ENCODE results near the gene CLRN3.

The CLRN3 gene

DNA sequence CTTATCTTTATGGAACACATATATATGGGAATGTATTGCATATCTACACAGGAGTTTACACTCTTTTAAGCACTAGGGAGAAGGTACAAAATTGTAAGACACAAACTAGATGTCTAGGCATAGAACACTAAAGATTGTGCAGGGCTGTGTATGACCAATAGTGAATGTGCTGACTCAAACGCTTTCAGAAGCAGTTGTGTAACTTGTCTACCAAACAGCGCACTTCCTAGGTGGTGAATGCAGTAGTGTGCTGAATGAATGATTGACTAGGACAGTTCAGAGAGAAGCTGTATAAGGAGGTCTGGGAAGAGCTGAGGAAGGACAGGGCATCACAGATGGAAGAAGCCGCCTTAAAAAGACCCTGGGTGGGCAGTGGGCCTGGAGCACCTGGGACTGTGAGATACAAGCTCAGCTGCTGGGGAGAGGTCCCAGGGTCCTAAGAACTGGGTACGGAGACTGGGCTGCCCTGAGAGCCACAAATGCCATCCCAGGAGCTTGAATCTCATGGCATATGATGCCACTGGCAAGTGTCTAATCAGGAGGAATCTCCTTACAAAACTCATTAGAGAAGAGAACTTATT is 14.2 kb downstream of the CLRN3 start:
- no peak for DNase-seq
- H3K27me3 ChIP-seq (ENCODE audit: insufficient read depth, low read length), result no peaks in the 10 kb centered on the region
- no peak overlapping the region for H3K27ac ChIP-seq (ENCODE audit: low read depth, low read length)
- no peak overlapping the region for H3K4me2 ChIP-seq (ENCODE audit: low read length)
- no peak overlapping the region for H3K23ac ChIP-seq (ENCODE audit: low read length)
- no peak overlapping the region for H2BK120ac ChIP-seq (ENCODE audit: insufficient read depth, low read length, poor library complexity)
- no peak overlapping the region for H2BK12ac ChIP-seq (ENCODE audit: low read length)
- H3K4me1 ChIP-seq (ENCODE audit: control insufficient read depth in 1 of 2, insufficient read depth in 2 of 2, low read length in 2 of 2), result peaks cover 4 to 8% of the 10 kb centered on the region in 2 experiments
- H2BK5ac ChIP-seq (ENCODE audit: low read depth, low read length, poor library complexity), result no peak overlapping the region
- no peak overlapping the region for H2AFZ ChIP-seq (ENCODE audit: insufficient read depth, low read length, poor library complexity)
- no peak overlapping the region for H3K9ac ChIP-seq (ENCODE audit: low read length)
- H4K91ac ChIP-seq (ENCODE audit: low read depth, low read length), result no peak overlapping the region
- H3K9me3 ChIP-seq (ENCODE audit: insufficient read depth, low read depth, low read length), result no peaks in the 10 kb centered on the region
- WGBS (ENCODE audit: extremely low coverage, insufficient coverage, insufficient read length), result no CpG with 5 or more reads among the region's 4 CpGs
- no peak overlapping the region for H2AK5ac ChIP-seq (ENCODE audit: low read length)
- H3K4ac ChIP-seq (ENCODE audit: low read depth, low read length), result no peak overlapping the region
- no peak overlapping the region for H3K18ac ChIP-seq (ENCODE audit: low read length)
- no peaks in the 10 kb centered on the region for H3K79me1 ChIP-seq (ENCODE audit: low read length)
- H3K36me3 ChIP-seq (ENCODE audit: control insufficient read depth in 1 of 2, insufficient read depth in 2 of 2, low read length in 2 of 2), result no peaks in the 10 kb centered on the region
- H3K14ac ChIP-seq (ENCODE audit: low read length), result no peak overlapping the region
- H3K79me2 ChIP-seq (ENCODE audit: control insufficient read depth, insufficient read depth, low read length, poor library complexity), result no peaks in the 10 kb centered on the region
- H3K4me3 ChIP-seq (ENCODE audit: low read depth, low read length), result no peak overlapping the region
- no peak overlapping the region for H4K12ac ChIP-seq (ENCODE audit: low read depth, low read length)
- H4K8ac ChIP-seq (ENCODE audit: low read depth, low read length), result no peak overlapping the region

DNA sequence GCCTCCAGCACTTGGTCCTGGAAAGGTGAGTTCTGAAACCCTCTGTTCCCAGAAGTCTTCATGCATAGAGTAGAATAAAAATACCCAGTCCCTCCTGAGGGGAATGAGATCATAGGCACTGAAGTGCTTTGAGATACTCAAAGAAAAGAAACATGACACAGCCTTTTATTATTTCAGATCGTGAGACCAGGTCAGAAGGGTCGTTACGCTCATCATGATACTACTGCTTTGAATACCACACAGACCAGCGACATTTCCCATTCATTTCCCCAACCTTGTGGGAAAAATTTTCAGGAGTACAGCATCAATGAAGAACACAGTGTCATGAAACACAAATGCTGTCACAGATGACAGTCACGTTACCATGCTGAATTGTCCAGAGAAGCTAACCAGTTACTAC is 15.0 kb downstream of the CLRN3 start:
- Histone ChIP-seq H3K9me3 (ENCODE audit: insufficient read depth, low read depth, low read length) (no peaks in the 10 kb centered on the region), H3K4me1 (ENCODE audit: control insufficient read depth in 1 of 2, insufficient read depth in 2 of 2, low read length in 2 of 2) (peaks cover 4 to 8% of the 10 kb centered on the region in 2 experiments), H4K12ac (ENCODE audit: low read depth, low read length) (no peak overlapping the region), H3K27me3 (ENCODE audit: insufficient read depth, low read length) (no peaks in the 10 kb centered on the region), H2AK5ac (ENCODE audit: low read length) (no peak overlapping the region), H3K18ac (ENCODE audit: low read length) (no peak overlapping the region), H3K14ac (ENCODE audit: low read length) (no peak overlapping the region), H3K79me2 (ENCODE audit: control insufficient read depth, insufficient read depth, low read length, poor library complexity) (no peaks in the 10 kb centered on the region), H3K79me1 (ENCODE audit: low read length) (no peaks in the 10 kb centered on the region), H3K27ac (ENCODE audit: low read depth, low read length) (no peak overlapping the region), H3K4ac (ENCODE audit: low read depth, low read length) (no peak overlapping the region), H2AFZ (ENCODE audit: insufficient read depth, low read length, poor library complexity) (no peak overlapping the region), H3K4me2 (ENCODE audit: low read length) (no peak overlapping the region), H4K91ac (ENCODE audit: low read depth, low read length) (no peak overlapping the region), H2BK120ac (ENCODE audit: insufficient read depth, low read length, poor library complexity) (no peak overlapping the region), H3K36me3 (ENCODE audit: control insufficient read depth in 1 of 2, insufficient read depth in 2 of 2, low read length in 2 of 2) (no peaks in the 10 kb centered on the region), H2BK12ac (ENCODE audit: low read length) (no peak overlapping the region), H2BK5ac (ENCODE audit: low read depth, low read length, poor library complexity) (no peak overlapping the region), H3K23ac (ENCODE audit: low read length) (no peak overlapping the region), H3K4me3 (ENCODE audit: low read depth, low read length) (no peak overlapping the region), H4K8ac (ENCODE audit: low read depth, low read length) (no peak overlapping the region), H3K9ac (ENCODE audit: low read length) (no peak overlapping the region)
- no CpG with 5 or more reads among the region's 5 CpGs for WGBS (ENCODE audit: extremely low coverage, insufficient coverage, insufficient read length)
- DNase-seq, result no peak

DNA sequence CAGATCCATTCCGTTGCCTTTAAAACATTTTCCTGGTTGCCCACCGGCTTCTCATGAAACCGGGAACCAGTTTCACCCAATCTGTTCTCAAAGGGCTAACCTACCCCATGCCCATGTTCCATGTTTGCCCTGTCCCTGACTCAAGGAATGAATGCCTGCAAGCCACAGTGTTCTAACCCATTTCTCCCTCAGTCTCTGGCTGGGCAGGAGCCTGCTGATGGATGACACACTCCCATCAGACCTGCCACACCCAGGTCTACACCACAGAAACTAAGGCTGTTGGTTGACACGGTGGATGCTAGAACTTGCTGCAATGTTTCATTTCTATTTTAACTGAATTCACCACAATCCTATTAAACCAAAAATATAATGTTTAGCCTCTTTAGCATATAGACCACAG is 15.6 kb downstream of the CLRN3 start:
- no peak overlapping the region for H4K12ac ChIP-seq (ENCODE audit: low read depth, low read length)
- no peaks in the 10 kb centered on the region for H3K36me3 ChIP-seq (ENCODE audit: control insufficient read depth in 1 of 2, insufficient read depth in 2 of 2, low read length in 2 of 2)
- no peak overlapping the region for H3K4me3 ChIP-seq (ENCODE audit: low read depth, low read length)
- H3K4me2 ChIP-seq (ENCODE audit: low read length), result no peak overlapping the region
- H2BK5ac ChIP-seq (ENCODE audit: low read depth, low read length, poor library complexity), result no peak overlapping the region
- H4K8ac ChIP-seq (ENCODE audit: low read depth, low read length), result no peak overlapping the region
- no peak overlapping the region for H2AFZ ChIP-seq (ENCODE audit: insufficient read depth, low read length, poor library complexity)
- no peak overlapping the region for H3K18ac ChIP-seq (ENCODE audit: low read length)
- H3K27me3 ChIP-seq (ENCODE audit: insufficient read depth, low read length), result no peaks in the 10 kb centered on the region
- no peaks in the 10 kb centered on the region for H3K79me2 ChIP-seq (ENCODE audit: control insufficient read depth, insufficient read depth, low read length, poor library complexity)
- DNase-seq, result no peak
- no peak overlapping the region for H4K91ac ChIP-seq (ENCODE audit: low read depth, low read length)
- no peak overlapping the region for H2AK5ac ChIP-seq (ENCODE audit: low read length)
- no CpG with 5 or more reads among the region's 4 CpGs for WGBS (ENCODE audit: extremely low coverage, insufficient coverage, insufficient read length)
- peaks cover 4 to 8% of the 10 kb centered on the region in 2 experiments for H3K4me1 ChIP-seq (ENCODE audit: control insufficient read depth in 1 of 2, insufficient read depth in 2 of 2, low read length in 2 of 2)
- H3K14ac ChIP-seq (ENCODE audit: low read length), result no peak overlapping the region
- H3K9me3 ChIP-seq (ENCODE audit: insufficient read depth, low read depth, low read length), result no peaks in the 10 kb centered on the region
- no peak overlapping the region for H3K27ac ChIP-seq (ENCODE audit: low read depth, low read length)
- no peak overlapping the region for H2BK120ac ChIP-seq (ENCODE audit: insufficient read depth, low read length, poor library complexity)
- no peak overlapping the region for H2BK12ac ChIP-seq (ENCODE audit: low read length)
- no peak overlapping the region for H3K9ac ChIP-seq (ENCODE audit: low read length)
- no peak overlapping the region for H3K4ac ChIP-seq (ENCODE audit: low read depth, low read length)
- H3K23ac ChIP-seq (ENCODE audit: low read length), result no peak overlapping the region
- H3K79me1 ChIP-seq (ENCODE audit: low read length), result no peaks in the 10 kb centered on the region

DNA sequence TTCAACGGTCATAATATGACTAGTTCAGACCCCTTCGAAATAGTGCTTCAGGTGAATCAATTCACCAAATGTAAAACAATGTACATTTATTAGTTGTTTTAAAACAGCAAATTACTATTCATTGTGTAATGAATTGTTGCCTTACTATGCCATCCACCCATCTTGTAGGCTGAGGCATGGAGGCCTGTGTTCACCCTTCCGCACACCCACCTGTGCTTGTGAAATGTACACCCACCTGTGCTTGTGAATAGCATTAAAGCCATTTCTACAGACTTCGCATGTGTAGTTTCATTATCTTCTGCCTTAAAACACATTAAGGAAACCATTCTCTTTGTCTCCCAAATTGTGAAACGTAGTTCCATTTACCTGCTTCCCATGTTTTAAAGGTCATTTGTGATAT is 16.8 kb downstream of the CLRN3 start:
- no peak overlapping the region for H3K9ac ChIP-seq (ENCODE audit: low read length)
- H3K27me3 ChIP-seq (ENCODE audit: insufficient read depth, low read length), result no peaks in the 10 kb centered on the region
- no peaks in the 10 kb centered on the region for H3K9me3 ChIP-seq (ENCODE audit: insufficient read depth, low read depth, low read length)
- no peak overlapping the region for H3K18ac ChIP-seq (ENCODE audit: low read length)
- H3K14ac ChIP-seq (ENCODE audit: low read length), result no peak overlapping the region
- H2AFZ ChIP-seq (ENCODE audit: insufficient read depth, low read length, poor library complexity), result no peak overlapping the region
- H3K4me2 ChIP-seq (ENCODE audit: low read length), result no peak overlapping the region
- H2AK5ac ChIP-seq (ENCODE audit: low read length), result no peak overlapping the region
- no peaks in the 10 kb centered on the region for H3K36me3 ChIP-seq (ENCODE audit: control insufficient read depth in 1 of 2, insufficient read depth in 2 of 2, low read length in 2 of 2)
- H3K4ac ChIP-seq (ENCODE audit: low read depth, low read length), result no peak overlapping the region
- peaks cover 4 to 8% of the 10 kb centered on the region in 2 experiments for H3K4me1 ChIP-seq (ENCODE audit: control insufficient read depth in 1 of 2, insufficient read depth in 2 of 2, low read length in 2 of 2)
- no peaks in the 10 kb centered on the region for H3K79me2 ChIP-seq (ENCODE audit: control insufficient read depth, insufficient read depth, low read length, poor library complexity)
- DNase-seq, result no peak
- no peak overlapping the region for H4K12ac ChIP-seq (ENCODE audit: low read depth, low read length)
- H3K79me1 ChIP-seq (ENCODE audit: low read length), result no peaks in the 10 kb centered on the region
- H3K23ac ChIP-seq (ENCODE audit: low read length), result no peak overlapping the region
- no CpG with 5 or more reads among the region's 5 CpGs for WGBS (ENCODE audit: extremely low coverage, insufficient coverage, insufficient read length)
- H4K8ac ChIP-seq (ENCODE audit: low read depth, low read length), result no peak overlapping the region
- H2BK12ac ChIP-seq (ENCODE audit: low read length), result no peak overlapping the region
- no peak overlapping the region for H3K4me3 ChIP-seq (ENCODE audit: low read depth, low read length)
- H3K27ac ChIP-seq (ENCODE audit: low read depth, low read length), result no peak overlapping the region
- no peak overlapping the region for H2BK120ac ChIP-seq (ENCODE audit: insufficient read depth, low read length, poor library complexity)
- no peak overlapping the region for H2BK5ac ChIP-seq (ENCODE audit: low read depth, low read length, poor library complexity)
- H4K91ac ChIP-seq (ENCODE audit: low read depth, low read length), result no peak overlapping the region

All from trophoblast cell (in vitro differentiated cells and primary cell).